Middle frontal gyrus (tissue), 1 donor: ENCODE measurements around the gene HSD17B12.

Experiments
- DNase-seq: peaks from one replicate; pipeline ENCODE4 v3.0.0-alpha.2; 2015; ENCODE audit warnings: low spot score; ENCODE audit errors: extremely low spot score

Gene HSD17B12

GRCh38 chr11:43797337-43797736 lies 116.8 kb downstream of the HSD17B12 start:
- DNase-seq: no peak

GRCh38 chr11:43797866-43798265 lies 117.3 kb downstream of the HSD17B12 start:
- no peak for DNase-seq

GRCh38 chr11:43802509-43802908 lies 122.0 kb downstream of the HSD17B12 start:
- no peak for DNase-seq

GRCh38 chr11:43803766-43804165 lies 123.2 kb downstream of the HSD17B12 start:
- no peak for DNase-seq

- no peak for DNase-seq
Observed at GRCh38 chr11:43806976-43807375, 126.4 kb downstream of the HSD17B12 start.

GRCh38 chr11:43810929-43811596 lies 130.5 kb downstream of the HSD17B12 start:
- peak; percentile 24 for DNase-seq

- DNase-seq: no peak
Observed at GRCh38 chr11:43812471-43812870, 131.9 kb downstream of the HSD17B12 start.

- DNase-seq: no peak
Observed at GRCh38 chr11:43818220-43818619, 137.7 kb downstream of the HSD17B12 start.

- no peak for DNase-seq
Observed at GRCh38 chr11:43819926-43820325, 139.4 kb downstream of the HSD17B12 start.

GRCh38 chr11:43823316-43823715 lies 142.8 kb downstream of the HSD17B12 start:
- no peak for DNase-seq

- DNase-seq: no peak
Observed at GRCh38 chr11:43823851-43824250, 143.3 kb downstream of the HSD17B12 start.

GRCh38 chr11:43825217-43825816 lies 144.8 kb downstream of the HSD17B12 start:
- no peak for DNase-seq

GRCh38 chr11:43830928-43831440 lies 150.4 kb downstream of the HSD17B12 start:
- DNase-seq: peak; percentile 70

GRCh38 chr11:43832536-43832935 lies 152.0 kb downstream of the HSD17B12 start:
- DNase-seq: no peak

- DNase-seq: no peak
Observed at GRCh38 chr11:43833657-43834073, 153.1 kb downstream of the HSD17B12 start.

GRCh38 chr11:43834286-43834685 lies 153.7 kb downstream of the HSD17B12 start:
- no peak for DNase-seq

- DNase-seq: no peak
Observed at GRCh38 chr11:43835104-43835503, 154.6 kb downstream of the HSD17B12 start.

- no peak for DNase-seq
Observed at GRCh38 chr11:43837879-43838278, 157.3 kb downstream of the HSD17B12 start.

GRCh38 chr11:43842021-43842420 lies 161.5 kb downstream of the HSD17B12 start:
- DNase-seq: no peak

- no peak for DNase-seq
Observed at GRCh38 chr11:43845816-43846215, 165.3 kb downstream of the HSD17B12 start.

GRCh38 chr11:43852057-43852636 lies 171.6 kb downstream of the HSD17B12 start:
- peak; percentile 47 for DNase-seq

GRCh38 chr11:43853781-43854180 lies 173.2 kb downstream of the HSD17B12 start:
- no peak for DNase-seq

- DNase-seq: no peak
Observed at GRCh38 chr11:43856993-43857392, 176.5 kb downstream of the HSD17B12 start.
